HepG2 (cell line): ENCODE data around the gene TMEM38A. TPM values are rescaled to one million over a fixed set of nuclear protein-coding genes. Genes with fewer than 3 reads are reported as not detected.

ENCODE experiments used
- ATAC-seq: fragments of 200-7000 bp; cut with Tn5 transposase; 3 replicates; pipeline ENCODE4 v1.9.1; 2020; ENCODE audit warnings: mild to moderate bottlenecking, moderate library complexity
- BruUV-seq: library from RNA; stranded (reverse); fragments of 400-500 nt; replicated peaks from 2 replicates; lab custom pipeline; 2021; lab: Mats Ljungman, UMichigan
- CTCF ChIA-PET: fragments of 300-600 bp; formaldehyde crosslinking; extraction: SDS; loops from one replicate; lab custom pipeline; 2021; ENCODE audit warnings: low total read pairs, inconsistent platforms, low intra/inter-chr PET ratio; lab: Yijun Ruan, JAX
- POLR2A ChIA-PET: fragments of 350-600 bp; sonication (Branson Sonifier 250); formaldehyde crosslinking; loops from one replicate; lab custom pipeline; 2020; ENCODE audit warnings: antibody characterized with exemption, inconsistent platforms; lab: Yijun Ruan, JAX
- DNase-seq: peaks from one replicate; pipeline ENCODE4 v3.0.0-alpha.2; 2015; ENCODE audit warnings: low spot score
- FAIRE-seq: peaks from 3 replicates; lab custom pipeline; 2011; peaks lifted over from hg19 to GRCh38; lab: Jason Lieb, UNC
- H2AFZ ChIP-seq: one replicate; pipeline ENCODE4 v1.6.1; 2011; ENCODE audit warnings: low read length, inconsistent platforms
- H3K27ac ChIP-seq: fragments of 300-600 bp; 3 replicates; pipeline ENCODE4 v1.8.0; 2011; ENCODE audit warnings: mixed run types, mild to moderate bottlenecking, mixed read lengths, low read length, inconsistent platforms; ENCODE audit not compliant: insufficient read depth; ENCODE audit errors: extremely low read length
- H3K27me3 ChIP-seq, 2 experiments: fragments of 200-600 bp in 1 of 2; 2 replicates in 1 of 2; 3 replicates in 1 of 2; pipeline versions ENCODE4 v1.6.0 to v1.8.0; 2011; ENCODE audit warnings: low read length in 2 of 2, mild to moderate bottlenecking in 2 of 2, moderate library complexity in 2 of 2, inconsistent platforms in 1 of 2; ENCODE audit not compliant: insufficient read depth in 2 of 2, control insufficient read depth in 1 of 2
- H3K36me3 ChIP-seq, 2 experiments: fragments of 200-600 bp in 1 of 2; replicated peaks in 1 of 2; 2 replicates in 1 of 2; 3 replicates in 1 of 2; pipeline versions ENCODE4 v1.5.1 to v1.8.0; 2011; ENCODE audit warnings: low read length in 2 of 2, inconsistent platforms in 1 of 2; ENCODE audit not compliant: insufficient read depth in 2 of 2, control insufficient read depth in 1 of 2
- H3K4me1 ChIP-seq: 2 replicates; pipeline ENCODE4 v1.5.1; 2012; ENCODE audit warnings: low read length, inconsistent platforms; ENCODE audit not compliant: insufficient read depth
- H3K4me2 ChIP-seq: 2 replicates; pipeline ENCODE4 v1.6.0; 2011; ENCODE audit warnings: low read depth, low read length, inconsistent platforms
- H3K4me3 ChIP-seq, 3 experiments: fragments of 200-600 bp in 1 of 3; sonication (generic), shearing (Covaris generic) in 1 of 3; replicated peaks in 1 of 3; 2 replicates each; pipeline ENCODE4 v1.5.1; 2011 to 2016; ENCODE audit warnings: low read length in 3 of 3, inconsistent platforms in 2 of 3, low read depth in 2 of 3, mild to moderate bottlenecking in 2 of 3, control low read depth in 1 of 3, mixed read lengths in 1 of 3; ENCODE audit not compliant: insufficient read depth in 1 of 3
- H3K79me2 ChIP-seq: one replicate; pipeline ENCODE4 v1.6.1; 2011; ENCODE audit warnings: low read length, inconsistent platforms; ENCODE audit not compliant: insufficient read depth
- H3K9ac ChIP-seq: 2 replicates; pipeline ENCODE4 v1.6.0; 2011; ENCODE audit warnings: mild to moderate bottlenecking, low read depth, low read length, inconsistent platforms; ENCODE audit not compliant: insufficient read depth
- H3K9me3 ChIP-seq: 2 replicates; pipeline ENCODE4 v1.5.1; 2012; ENCODE audit warnings: mild to moderate bottlenecking, low read length
- H4K20me1 ChIP-seq: 2 replicates; pipeline ENCODE4 v1.6.0; 2011; ENCODE audit warnings: inconsistent platforms, mild to moderate bottlenecking, low read length, moderate library complexity; ENCODE audit not compliant: insufficient read depth
- ARNTL ChIP-seq: sonication (generic); formaldehyde crosslinking; IDR thresholded peaks from 2 replicates; pipeline ENCODE4 v1.4.0; 2020; ENCODE audit warnings: mild to moderate bottlenecking, missing genetic modification reagents
- DR1 ChIP-seq: sonication (generic); formaldehyde crosslinking; IDR thresholded peaks from 2 replicates; pipeline ENCODE4 v1.8.0; 2021; ENCODE audit warnings: mild to moderate bottlenecking, missing genetic modification reagents, inconsistent platforms
- ISX ChIP-seq: sonication (generic); formaldehyde crosslinking; conservative IDR thresholded peaks from 2 replicates; pipeline ENCODE4 v1.5.0; 2020; ENCODE audit warnings: missing genetic modification reagents
- KDM3A ChIP-seq: IDR thresholded peaks from 2 replicates; pipeline ENCODE4 v1.6.1; 2018; ENCODE audit warnings: low read depth, missing compliant biosample characterization
- PBX3 ChIP-seq: sonication (generic); formaldehyde crosslinking; IDR thresholded peaks from 2 replicates; pipeline ENCODE4 v1.8.1; 2023; ENCODE audit warnings: missing genetic modification reagents, inconsistent platforms, borderline replicate concordance
- SNAI1 ChIP-seq: sonication (generic); formaldehyde crosslinking; IDR thresholded peaks from 2 replicates; pipeline ENCODE4 v1.5.0; 2020; ENCODE audit warnings: mild to moderate bottlenecking, missing genetic modification reagents, borderline replicate concordance
- TEAD3 ChIP-seq: optimal IDR thresholded peaks from 2 replicates; pipeline ENCODE3; 2016; ENCODE audit warnings: borderline replicate concordance
- ZNF17 ChIP-seq: sonication (generic); formaldehyde crosslinking; IDR thresholded peaks from 2 replicates; pipeline ENCODE4 v1.5.0; 2020; ENCODE audit warnings: mild to moderate bottlenecking, missing genetic modification reagents
- ZNF574 ChIP-seq: sonication (generic); formaldehyde crosslinking; IDR thresholded peaks from 2 replicates; pipeline ENCODE4 v1.4.0; 2020; ENCODE audit warnings: missing genetic modification reagents
- ZNF784 ChIP-seq: sonication (generic); formaldehyde crosslinking; IDR thresholded peaks from 2 replicates; pipeline ENCODE4 v1.5.1; 2020; ENCODE audit warnings: missing genetic modification reagents, mild to moderate bottlenecking, borderline replicate concordance
- ZSCAN21 ChIP-seq: sonication (generic); formaldehyde crosslinking; IDR thresholded peaks from 2 replicates; pipeline ENCODE4 v1.8.0; 2022; ENCODE audit warnings: mild to moderate bottlenecking, missing genetic modification reagents, moderate library complexity, borderline replicate concordance
- WGBS: methylation state at CpG from one replicate; pipeline ENCODE4 v1.1.6; 2017; ENCODE audit warnings: low lambda C conversion rate; 5-methylcytosine and 5-hydroxymethylcytosine counted together
- in situ Hi-C: cut with HindIII; loops from 2 replicates; pipeline ENCODE4 v1.10.0; 2017; ENCODE audit warnings: low pct_unique_long_range_greater_than_20kb; ENCODE audit not compliant: extremely low pct_ligation_motif_present
- intact Hi-C: fragments of 100-400 bp; cut with micrococcal nuclease; formaldehyde crosslinking; loops from one replicate; pipeline ENCODE4 v1.10.0; 2022; ENCODE audit not compliant: unreplicated experiment
- polyA plus RNA-seq, 8 experiments: library from polyadenylated mRNA; depleted of rRNA in 3 of 8; stranded (reverse) in 7 of 8; unstranded in 1 of 8; fragments of >200 nt; fragmentation: Illumina TruSeq in 4 of 8; extraction: Trizol in 4 of 8; gene quantifications; 2 replicates each; pipeline versions ENCODE4 v1.2.1 to v1.2.3, GENCODE V29; 2011 to 2016; ENCODE audit warnings: low read depth in 4 of 8, missing spikeins in 1 of 8, mixed read lengths in 1 of 8; ENCODE audit not compliant: insufficient read depth in 1 of 8
- total RNA-seq, 5 experiments: library from RNA; depleted of rRNA; stranded (reverse); fragments of >200 nt; fragmentation: Illumina TruSeq; extraction: Trizol; gene quantifications; 2 replicates each; pipeline ENCODE4 v1.2.3, GENCODE V29; 2016; ENCODE audit warnings: low read depth in 1 of 5

Gene TMEM38A
- total and polyA plus RNA-seq, 2 of the 13 experiments (the other 11 are each of a cell fraction or from before 2014, with no cell fraction given), result 4.8 to 6.8 TPM

GRCh38 chr19:16640951-16641350 lies 20.0 kb upstream of the TMEM38A start:
- H2AFZ ChIP-seq, result no peak overlapping the region
- H3K27ac ChIP-seq, result no peak overlapping the region
- TF ChIP-seq KDM3A (CRISPR knock-in tag) (no peak), SNAI1 (CRISPR knock-in tag) (no peak), ARNTL (CRISPR knock-in tag) (no peak), ZSCAN21 (CRISPR knock-in tag) (no peak), ZNF17 (CRISPR knock-in tag) (no peak), DR1 (CRISPR knock-in tag) (no peak), TEAD3 (CRISPR knock-in tag) (no peak), ISX (no peak), ZNF784 (CRISPR knock-in tag) (no peak), PBX3 (CRISPR knock-in tag) (no peak), ZNF574 (CRISPR knock-in tag) (no peak)
- TF ChIP-seq, all 625 proteins: peak for 0
- peaks cover 2% of the 10 kb centered on the region for H4K20me1 ChIP-seq
- ATAC-seq, result no peak
- in situ Hi-C loops, result no loop called here
- no peak for FAIRE-seq
- no peak overlapping the region for H3K4me2 ChIP-seq
- H3K36me3 ChIP-seq, result peaks cover 17 to 43% of the 10 kb centered on the region in 2 experiments
- POLR2A ChIA-PET, result no interaction called here
- BruUV-seq, result no TSS peak
- H3K4me3 ChIP-seq, result no peak overlapping the region
- no peaks in the 10 kb centered on the region for H3K27me3 ChIP-seq
- WGBS, result 100% methylated on average over 1 of the region's 1 CpG
- H3K79me2 ChIP-seq, result peaks cover 37% of the 10 kb centered on the region
- intact Hi-C loops, result no loop called here
- H3K4me1 ChIP-seq, result peaks cover 9% of the 10 kb centered on the region
- H3K9ac ChIP-seq, result no peak overlapping the region
- CTCF ChIA-PET, result no interaction called here
- H3K9me3 ChIP-seq, result no peaks in the 10 kb centered on the region
- DNase-seq, result no peak
